Transverse colon (tissue), 4 donors: Measurements from ENCODE around the gene PARVA.

Experiments used
- CTCF ChIP-seq, 5 experiments: fragments of 200-600 bp in 3 of 5; fragments of 450-650 bp in 2 of 5; sonication (generic) in 3 of 5; IDR thresholded peaks; 1 replicate in 2 of 5; 2 replicates in 3 of 5; pipeline ENCODE4 v1.5.1; 2016 to 2017; ENCODE audit warnings: antibody characterized with exemption in 5 of 5, inconsistent platforms in 3 of 5, mild to moderate bottlenecking in 2 of 5, moderate library complexity in 1 of 5
- EP300 ChIP-seq: sonication (generic); formaldehyde crosslinking; IDR thresholded peaks from one replicate; pipeline ENCODE4 v1.6.1; 2017; ENCODE audit warnings: antibody characterized with exemption, low read depth
- POLR2A ChIP-seq: fragments of 450-650 bp; IDR thresholded peaks from one replicate; pipeline ENCODE4 v1.6.1; 2016; ENCODE audit warnings: antibody characterized with exemption, mild to moderate bottlenecking, moderate library complexity
- POLR2AphosphoS5 ChIP-seq, 3 donors: sonication (generic); formaldehyde crosslinking; IDR thresholded peaks; one replicate each; pipeline ENCODE4 v1.6.1; 2016; ENCODE audit warnings: antibody characterized with exemption in 3 of 3

GRCh38 chr11:12540075-12540680 lies 162.8 kb downstream of the PARVA start:
- TF ChIP-seq POLR2AphosphoS5 (IDR thresholded peaks at IDR 0.05) (no peak), CTCF (IDR thresholded peaks at IDR 0.05) (no peak), EP300 (no peak), POLR2A (no peak)
